22Rv1 (cell line): ENCODE measurements around the gene TUBB.

Source experiments
- H3K27ac ChIP-seq: fragments of 450-650 bp; 2 replicates; pipeline ENCODE4 v1.5.1; 2017
- ZFX ChIP-seq: fragments of 450-650 bp; IDR thresholded peaks from 2 replicates; pipeline ENCODE4 v1.6.1; 2017; ENCODE audit warnings: antibody characterized with exemption, borderline replicate concordance
- TF ChIP-seq, protein P1 (sequence below): fragments of 450-650 bp; IDR thresholded peaks from 2 replicates; pipeline ENCODE4 v1.5.1; 2017; ENCODE audit warnings: mild to moderate bottlenecking

Gene TUBB

DNA sequence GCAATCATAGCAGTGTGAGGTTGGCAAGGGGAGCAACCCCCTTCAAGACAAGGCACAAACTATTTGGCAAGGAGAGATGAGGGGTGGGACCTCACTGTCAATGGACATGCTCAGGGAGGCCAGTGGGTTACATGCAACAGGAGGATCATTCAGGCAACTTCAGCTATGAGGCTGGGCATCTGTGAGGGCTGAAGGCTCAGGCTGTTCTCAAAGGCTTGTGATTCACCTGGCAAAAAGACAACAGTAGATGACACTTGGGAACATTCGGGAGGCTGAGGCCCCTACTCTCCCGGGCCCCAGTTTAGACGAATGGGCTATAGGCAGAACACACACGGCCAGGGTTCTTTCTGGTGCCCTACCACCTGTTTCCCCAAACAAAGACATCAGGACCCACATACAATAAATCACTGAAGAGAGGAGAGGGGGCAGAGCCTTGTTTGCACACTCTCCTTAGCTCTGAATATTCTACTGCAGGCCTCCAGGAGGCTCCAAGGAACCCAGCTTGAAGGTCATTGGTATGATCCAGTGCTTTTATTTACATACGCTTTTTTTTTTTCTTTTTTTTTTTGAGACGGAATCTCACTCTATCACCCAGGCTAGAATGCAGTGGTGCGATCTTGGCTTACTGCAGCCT, 7.9 kb downstream of the TUBB start:
- TF ChIP-seq, protein P1, sequence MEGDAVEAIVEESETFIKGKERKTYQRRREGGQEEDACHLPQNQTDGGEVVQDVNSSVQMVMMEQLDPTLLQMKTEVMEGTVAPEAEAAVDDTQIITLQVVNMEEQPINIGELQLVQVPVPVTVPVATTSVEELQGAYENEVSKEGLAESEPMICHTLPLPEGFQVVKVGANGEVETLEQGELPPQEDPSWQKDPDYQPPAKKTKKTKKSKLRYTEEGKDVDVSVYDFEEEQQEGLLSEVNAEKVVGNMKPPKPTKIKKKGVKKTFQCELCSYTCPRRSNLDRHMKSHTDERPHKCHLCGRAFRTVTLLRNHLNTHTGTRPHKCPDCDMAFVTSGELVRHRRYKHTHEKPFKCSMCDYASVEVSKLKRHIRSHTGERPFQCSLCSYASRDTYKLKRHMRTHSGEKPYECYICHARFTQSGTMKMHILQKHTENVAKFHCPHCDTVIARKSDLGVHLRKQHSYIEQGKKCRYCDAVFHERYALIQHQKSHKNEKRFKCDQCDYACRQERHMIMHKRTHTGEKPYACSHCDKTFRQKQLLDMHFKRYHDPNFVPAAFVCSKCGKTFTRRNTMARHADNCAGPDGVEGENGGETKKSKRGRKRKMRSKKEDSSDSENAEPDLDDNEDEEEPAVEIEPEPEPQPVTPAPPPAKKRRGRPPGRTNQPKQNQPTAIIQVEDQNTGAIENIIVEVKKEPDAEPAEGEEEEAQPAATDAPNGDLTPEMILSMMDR = no peak
- no peak for TF ChIP-seq ZFX
- peak overlapping the region; percentile 97; the same call in 1 of the 2 replicates for H3K27ac ChIP-seq

DNA sequence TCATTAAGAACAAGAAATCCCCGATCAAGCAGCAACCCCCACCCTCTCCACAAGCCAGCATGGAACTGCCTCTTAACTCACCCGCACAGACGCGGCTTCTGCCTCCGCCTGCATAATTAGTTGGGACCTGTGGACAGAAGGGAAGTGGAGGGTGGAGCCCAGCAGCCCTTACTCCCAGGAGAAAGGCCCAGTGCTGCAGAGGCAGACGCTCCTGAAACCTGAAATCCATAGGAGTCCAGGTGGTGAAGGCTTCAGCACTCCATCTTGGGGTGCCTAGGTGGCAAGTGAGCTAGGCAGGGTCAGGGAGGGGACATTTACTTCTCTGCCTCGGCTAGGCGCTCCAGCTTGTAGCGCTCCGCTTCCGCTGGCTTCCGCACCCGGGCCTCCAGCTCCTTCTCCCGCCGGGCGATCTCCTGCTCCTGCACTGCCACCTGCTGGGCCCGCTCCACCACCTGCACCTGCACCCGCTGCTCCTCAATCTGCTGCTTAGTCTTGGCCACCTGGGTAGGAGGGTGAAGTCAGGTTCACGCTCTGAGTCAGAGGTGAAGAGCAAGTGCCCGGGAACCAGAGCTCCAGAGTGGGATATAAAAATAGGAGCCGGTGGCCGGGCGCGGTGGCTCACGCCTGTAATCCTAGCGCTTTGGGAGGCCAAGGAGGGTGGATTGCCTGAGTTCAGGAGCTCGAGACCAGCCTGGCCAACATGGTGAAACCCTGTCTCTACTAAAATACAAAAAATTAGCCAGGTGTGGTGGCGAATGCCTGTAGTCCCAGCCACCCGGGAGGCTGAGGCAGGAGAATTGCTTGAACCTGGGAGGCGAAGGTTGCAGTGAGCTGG, 10.7 kb downstream of the TUBB start:
- no peak overlapping the region for H3K27ac ChIP-seq
- TF ChIP-seq, protein P1 = peak; percentile 85
- no peak for TF ChIP-seq ZFX

DNA sequence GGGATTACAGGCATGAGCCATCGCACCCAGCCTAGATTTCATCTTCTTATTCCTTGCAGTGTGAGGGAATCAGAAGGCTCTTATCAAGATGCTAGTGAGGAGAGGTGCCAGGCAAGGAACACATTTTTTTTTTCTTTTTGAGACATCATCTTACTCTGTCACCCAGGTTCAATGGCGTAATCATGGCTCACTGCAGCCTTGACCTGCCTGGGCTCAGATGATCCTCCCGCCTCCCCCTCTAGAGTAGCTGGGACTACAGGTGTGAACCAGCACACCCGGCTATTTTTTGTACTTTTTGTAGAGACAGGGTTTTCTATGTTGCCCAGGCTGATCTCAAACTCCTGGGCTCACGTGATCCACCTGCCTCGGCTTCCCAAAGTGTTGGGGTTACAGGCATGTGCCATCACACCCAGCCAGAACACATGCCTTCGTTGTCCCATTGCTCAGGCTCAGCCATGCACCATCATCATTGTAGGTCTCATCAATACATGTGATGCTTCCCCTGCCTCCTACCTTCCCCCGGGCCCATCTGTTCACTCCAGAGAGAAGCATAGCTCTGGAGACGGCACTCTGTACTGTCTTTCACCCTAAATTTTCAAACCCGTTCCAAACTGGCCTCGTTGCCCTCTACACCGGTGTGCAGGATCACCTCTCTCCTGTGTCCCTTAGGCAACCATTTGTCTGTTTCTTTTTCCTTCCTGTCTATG, 12.2 kb downstream of the TUBB start:
- H3K27ac ChIP-seq = no peak overlapping the region
- TF ChIP-seq, protein P1 = no peak
- TF ChIP-seq ZFX = no peak

DNA sequence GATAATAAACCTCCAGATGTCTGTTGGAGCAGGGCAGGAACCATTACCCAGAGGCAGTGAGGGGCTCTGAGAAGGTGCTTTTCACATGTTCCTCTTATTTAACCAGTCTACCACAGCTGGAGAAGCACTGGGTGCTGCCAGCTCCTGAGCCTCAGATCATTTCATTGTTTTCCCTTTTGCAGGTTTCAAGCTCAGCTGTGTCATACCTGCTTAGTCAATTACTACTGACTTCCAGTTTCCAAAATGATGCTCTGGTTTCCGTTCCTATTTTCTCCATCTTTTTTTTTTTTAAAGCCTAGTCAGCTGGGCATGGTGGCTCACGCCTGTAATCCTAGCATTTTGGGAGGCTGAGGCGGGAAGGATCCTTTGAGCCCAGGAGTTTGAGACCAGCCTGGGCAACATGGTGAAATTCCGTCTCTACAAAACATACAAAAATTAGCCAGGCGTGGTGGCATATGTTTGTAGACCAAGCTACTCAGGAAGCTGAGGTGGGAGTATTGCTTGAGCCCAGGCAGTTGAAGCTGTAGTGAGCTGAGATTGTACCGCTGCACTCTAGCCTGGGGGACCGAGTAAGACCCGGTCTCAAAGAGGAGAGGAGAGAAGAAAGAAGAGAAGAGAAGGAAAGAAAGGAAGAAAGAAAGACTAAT, 15.6 kb downstream of the TUBB start:
- no peak overlapping the region for H3K27ac ChIP-seq
- TF ChIP-seq, protein P1 = no peak
- no peak for TF ChIP-seq ZFX

DNA sequence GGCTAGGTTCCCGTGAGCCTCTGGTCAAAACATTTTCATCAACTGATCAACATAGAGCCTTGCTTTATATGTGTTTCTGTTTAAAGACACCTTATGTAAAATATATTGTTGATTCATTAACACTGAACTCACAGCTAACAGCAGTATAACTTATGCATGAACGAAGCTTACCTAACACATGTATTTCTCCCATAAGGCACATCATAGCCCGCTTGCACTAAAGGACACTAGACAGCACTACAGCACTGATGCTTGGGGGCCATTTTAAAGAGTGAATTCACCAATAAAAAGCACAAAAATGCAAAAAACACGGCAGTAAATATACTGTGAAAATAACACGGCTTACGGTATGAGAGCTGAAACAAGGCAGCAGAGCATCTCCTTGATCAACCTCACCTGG, 18.4 kb downstream of the TUBB start:
- H3K27ac ChIP-seq = no peak overlapping the region
- TF ChIP-seq, protein P1 = no peak
- TF ChIP-seq ZFX = no peak

DNA sequence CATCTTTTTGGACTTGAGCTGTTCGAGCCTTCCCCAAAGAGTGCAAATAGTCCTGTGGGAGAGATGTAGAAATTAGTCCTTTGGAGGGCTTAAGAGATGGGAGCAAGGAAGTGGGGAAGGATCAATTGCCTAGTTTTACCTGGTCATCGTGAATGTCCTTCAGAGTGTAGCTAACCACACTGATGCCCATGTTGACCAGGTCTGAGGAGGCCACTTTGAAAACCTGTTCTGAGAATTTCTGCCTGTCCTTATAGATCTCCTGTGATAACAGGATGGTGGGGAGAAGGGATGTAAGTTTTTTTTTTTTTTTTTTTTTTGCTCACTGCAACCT, 20.4 kb downstream of the TUBB start:
- no peak overlapping the region for H3K27ac ChIP-seq

More for the DNA sequence above, 20.4 kb downstream of the TUBB start:
- TF ChIP-seq ZFX = no peak
- TF ChIP-seq, protein P1 = no peak
